Activated naive CD4-positive, alpha-beta T cell treated with anti-CD3 and anti-CD28 coated beads, Interleukin-2, amount 10 ng/mL, durations not matched to agents 7 days and 5 days (primary cell): ENCODE data around the gene TLR3.
"Not testable (repeated sequence)": the region's sequence is repeated elsewhere in the genome, so short reads cannot be mapped to it uniquely, and the experiment has no call there.

ENCODE experiments used
- CTCF ChIA-PET: fragments of 350-600 bp; sonication (Branson Sonifier 250); formaldehyde crosslinking; loops from one replicate; lab custom pipeline; 2021; ENCODE audit warnings: antibody characterized with exemption; lab: Charles Lee
- DNase-seq: peaks from one replicate; pipeline ENCODE4 v3.0.0-alpha.2; 2020
- H3K27ac Mint-ChIP-seq: one replicate; pipeline ENCODE4 v1.8.0; 2021; ENCODE audit warnings: mild to moderate bottlenecking, moderate library complexity, mixed read lengths
- H3K27me3 Mint-ChIP-seq: one replicate; pipeline ENCODE4 v1.8.0; 2021; ENCODE audit warnings: mild to moderate bottlenecking, mixed read lengths
- H3K36me3 Mint-ChIP-seq: one replicate; pipeline ENCODE4 v1.8.0; 2021; ENCODE audit warnings: mixed read lengths
- H3K4me1 Mint-ChIP-seq: one replicate; pipeline ENCODE4 v1.8.0; 2021; ENCODE audit warnings: mixed read lengths
- H3K4me3 Mint-ChIP-seq: one replicate; pipeline ENCODE4 v1.8.0; 2021; ENCODE audit warnings: mild to moderate bottlenecking, moderate library complexity, mixed read lengths
- H3K9me3 Mint-ChIP-seq: one replicate; pipeline ENCODE4 v1.8.0; 2021; ENCODE audit warnings: mixed read lengths

TLR3 gene

DNA sequence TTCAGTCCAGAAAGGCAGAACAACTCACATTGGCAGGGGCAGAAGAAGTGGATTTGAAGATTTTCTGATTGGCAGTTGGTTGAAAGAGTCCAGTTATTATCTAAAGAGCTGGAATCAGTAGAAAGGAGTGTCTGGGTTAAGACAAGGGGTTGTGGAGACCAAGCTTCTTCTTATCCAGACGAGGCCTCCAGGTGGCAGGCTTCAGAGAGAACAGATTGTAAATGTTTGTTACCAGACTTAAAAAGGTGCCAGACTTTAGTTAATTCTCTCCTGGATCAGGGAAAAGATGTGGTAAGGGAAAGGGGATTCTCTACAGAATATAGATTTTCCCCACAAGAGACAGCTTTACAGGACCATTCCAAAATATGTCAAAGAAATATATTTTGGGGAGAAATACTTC is 36.7 kb upstream of the TLR3 start:
- H3K27me3 Mint-ChIP-seq, result peaks cover 17% of the 10 kb centered on the region
- H3K4me1 Mint-ChIP-seq, result no peaks in the 10 kb centered on the region
- CTCF ChIA-PET, result interaction anchor here (0.6 kb wide), 1 partner anchor 105 kb away, joined by 3 read pairs; no protein-coding TSS in a partner anchor
- no peaks in the 10 kb centered on the region for H3K36me3 Mint-ChIP-seq
- no peak overlapping the region for H3K4me3 Mint-ChIP-seq
- no peak for DNase-seq
- peaks cover 9% of the 10 kb centered on the region for H3K9me3 Mint-ChIP-seq
- H3K27ac Mint-ChIP-seq, result no peak overlapping the region

DNA sequence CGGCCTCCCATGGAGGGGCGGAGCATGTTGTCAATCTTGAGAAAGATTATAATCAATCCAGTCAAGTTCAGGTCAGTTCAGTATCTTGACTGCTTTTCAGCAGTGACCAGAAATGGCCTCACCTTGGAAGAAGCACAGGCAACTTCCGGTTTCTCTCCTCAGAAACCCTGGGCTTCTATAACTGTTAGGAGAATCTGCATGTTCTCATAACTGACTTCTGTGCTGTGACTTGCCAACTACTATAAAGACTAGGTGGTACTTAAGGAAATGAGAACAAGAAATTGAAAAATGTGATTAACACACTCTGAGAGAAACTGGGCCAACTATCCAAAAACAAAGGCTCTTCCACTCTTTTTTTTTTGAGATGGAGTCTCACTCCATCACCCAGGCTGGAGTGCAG is 35.9 kb upstream of the TLR3 start:
- Mint-ChIP-seq H3K36me3 (no peaks in the 10 kb centered on the region), H3K4me1 (no peaks in the 10 kb centered on the region)

DNA sequence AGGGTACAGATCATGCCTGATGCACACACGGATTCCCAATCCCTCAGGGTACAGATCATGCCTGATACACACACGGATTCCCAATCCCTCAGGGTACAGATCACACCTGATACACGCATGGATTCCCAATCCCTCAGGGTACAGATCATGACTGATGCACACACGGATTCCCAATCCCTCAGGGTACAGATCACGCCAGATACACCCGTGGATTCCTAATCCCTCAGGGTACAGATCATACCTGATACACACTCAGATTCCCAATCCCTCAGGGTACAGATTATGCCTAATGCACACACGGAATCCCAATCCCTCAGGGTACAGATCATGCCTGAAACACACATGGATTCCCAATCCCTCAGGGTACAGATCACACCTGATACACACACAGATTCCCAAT is 34.3 kb upstream of the TLR3 start:
- H3K4me3 Mint-ChIP-seq, H3K27ac Mint-ChIP-seq, CTCF ChIA-PET, DNase-seq, H3K4me1 Mint-ChIP-seq, H3K36me3 Mint-ChIP-seq, H3K9me3 Mint-ChIP-seq: not testable (repeated sequence)
- peaks cover 23% of the 10 kb centered on the region for H3K27me3 Mint-ChIP-seq

More for the DNA sequence above, 35.9 kb upstream of the TLR3 start:
- H3K27me3 Mint-ChIP-seq, result peaks cover 25% of the 10 kb centered on the region
- DNase-seq, result no peak
- H3K9me3 Mint-ChIP-seq, result peaks cover 9% of the 10 kb centered on the region
- CTCF ChIA-PET, result no interaction called here
- no peak overlapping the region for H3K27ac Mint-ChIP-seq
- no peak overlapping the region for H3K4me3 Mint-ChIP-seq

DNA sequence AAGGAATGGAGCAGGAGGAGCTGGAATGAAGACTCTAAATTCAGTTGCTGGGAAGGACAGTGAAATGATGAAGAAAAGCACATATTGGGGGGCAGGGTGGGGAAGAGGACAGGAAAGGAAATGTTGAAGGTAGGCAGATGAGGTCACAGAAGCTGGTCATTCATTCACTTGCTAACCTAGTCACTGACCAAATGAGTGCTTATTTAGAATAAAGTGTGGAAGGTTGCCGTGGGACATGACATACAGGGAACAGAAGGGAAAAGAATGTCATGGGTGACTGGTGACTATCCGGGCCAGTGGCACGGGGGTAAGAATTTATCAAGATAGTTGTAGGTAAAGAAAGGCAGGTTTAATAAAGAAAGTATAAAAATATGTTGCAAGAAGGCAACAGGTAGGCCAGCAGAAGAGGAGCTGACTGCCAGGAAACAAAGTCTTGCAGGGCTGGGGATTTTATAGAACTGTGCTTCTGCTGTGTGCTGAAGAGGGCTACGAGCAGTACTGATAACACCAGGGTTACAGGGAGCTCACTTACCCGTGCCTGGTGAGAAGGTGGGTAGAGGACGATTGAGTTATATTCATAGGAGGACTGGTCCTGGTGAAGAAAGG is 31.9 kb upstream of the TLR3 start:
- Mint-ChIP-seq H3K27me3 (peaks cover 18% of the 10 kb centered on the region), H3K4me1 (no peaks in the 10 kb centered on the region), H3K36me3 (no peaks in the 10 kb centered on the region), H3K27ac (no peak overlapping the region), H3K4me3 (no peak overlapping the region), H3K9me3 (peaks cover 9% of the 10 kb centered on the region)
- CTCF ChIA-PET, result interaction anchor here (0.7 to 2.5 kb wide), 13 partner anchors 10 to 997 kb away, joined by 3 to 21 read pairs (median 4); no protein-coding TSS in a partner anchor
- no peak for DNase-seq

DNA sequence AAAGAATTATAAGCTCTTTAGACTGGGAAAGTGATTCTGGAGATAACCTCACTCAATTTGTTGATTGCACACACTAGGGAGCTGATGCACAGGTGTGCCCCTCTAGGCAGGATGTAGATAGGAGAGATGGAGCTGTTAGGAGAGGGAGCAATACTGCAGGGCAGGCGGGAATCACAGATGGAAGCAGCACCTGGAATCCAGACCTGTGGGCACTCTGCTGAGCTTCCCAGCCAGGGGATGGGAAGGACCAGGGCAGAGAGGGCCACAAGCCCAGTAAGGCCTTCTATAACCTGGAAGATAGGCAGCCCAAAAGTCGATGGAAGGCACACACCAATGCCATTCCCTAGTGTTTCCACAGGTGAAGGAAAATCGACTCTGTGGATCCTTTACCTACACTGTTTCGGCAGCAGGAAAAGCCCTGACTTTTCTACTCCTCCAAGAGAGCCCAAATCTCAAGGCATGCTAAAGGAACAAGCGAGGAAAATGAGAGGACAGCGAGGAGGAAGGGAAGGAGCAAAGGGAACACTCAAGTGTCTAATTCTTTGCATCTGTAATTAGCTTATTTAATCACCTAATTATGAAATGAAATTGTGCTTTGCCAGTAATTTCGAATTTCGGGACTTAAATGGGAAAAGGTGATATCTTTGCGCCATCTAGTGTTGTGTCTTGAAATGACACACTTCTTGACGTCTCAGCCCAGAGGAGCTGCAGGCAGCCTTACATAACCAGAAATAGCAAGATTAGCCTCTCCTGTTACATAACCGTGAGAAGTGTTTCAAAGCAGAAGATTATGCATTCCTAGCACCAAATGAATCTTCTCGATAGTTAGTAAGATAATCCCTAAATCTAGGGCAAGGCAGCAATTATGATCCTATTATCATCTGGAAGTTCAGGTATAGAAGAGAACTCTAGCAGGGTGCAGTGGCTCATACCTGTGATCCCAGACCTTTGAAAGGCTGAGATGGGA is 31.0 kb upstream of the TLR3 start:
- DNase-seq, result peak; percentile 37
- Mint-ChIP-seq H3K27ac (no peak overlapping the region), H3K4me1 (no peaks in the 10 kb centered on the region), H3K9me3 (peaks cover 9% of the 10 kb centered on the region), H3K36me3 (no peaks in the 10 kb centered on the region), H3K27me3 (peaks cover 18% of the 10 kb centered on the region), H3K4me3 (no peak overlapping the region)
- CTCF ChIA-PET, result interaction anchor here (0.6 to 2.5 kb wide), 18 partner anchors 11 to 998 kb away, joined by 3 to 21 read pairs (median 3); partner anchors contain the start of gene TLR3

DNA sequence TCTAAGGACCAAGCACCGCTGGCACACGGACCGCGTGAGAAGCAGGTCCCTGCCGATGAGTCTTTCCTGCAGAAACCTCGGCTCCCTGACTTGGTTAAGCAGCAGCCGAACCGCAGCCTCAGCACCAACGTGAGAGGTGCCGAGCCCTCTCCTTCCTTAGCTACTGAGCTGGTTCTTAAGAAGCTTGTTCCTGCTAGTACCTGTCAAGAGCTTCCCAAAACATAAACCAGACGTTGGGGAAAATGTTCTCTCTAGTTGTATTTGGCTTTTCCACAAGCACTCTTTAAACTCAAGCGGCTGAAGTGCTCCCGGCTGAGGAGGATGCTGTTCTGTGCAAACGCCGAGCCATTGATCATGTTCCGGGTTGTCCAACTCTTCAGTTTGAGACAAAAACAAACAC is 29.3 kb upstream of the TLR3 start:
- no peak for DNase-seq
- Mint-ChIP-seq H3K4me1 (no peaks in the 10 kb centered on the region), H3K4me3 (no peak overlapping the region), H3K27ac (no peak overlapping the region), H3K9me3 (peaks cover 5% of the 10 kb centered on the region), H3K27me3 (peaks cover 18% of the 10 kb centered on the region), H3K36me3 (no peaks in the 10 kb centered on the region)
- CTCF ChIA-PET, result interaction anchor here (1.4 to 2.5 kb wide), 4 partner anchors 20 to 442 kb away, joined by 3 to 9 read pairs (median 6); no protein-coding TSS in a partner anchor

- DNase-seq, result no peak
- Mint-ChIP-seq H3K9me3 (no peaks in the 10 kb centered on the region), H3K27ac (no peak overlapping the region), H3K4me3 (no peak overlapping the region), H3K4me1 (no peaks in the 10 kb centered on the region), H3K27me3 (peaks cover 18% of the 10 kb centered on the region), H3K36me3 (no peaks in the 10 kb centered on the region)
- CTCF ChIA-PET, result interaction anchor here (1.4 to 1.5 kb wide), 3 partner anchors 20 to 443 kb away, joined by 3 to 9 read pairs (median 3); no protein-coding TSS in a partner anchor
Measured at GRCh38 chr4:186040316-186040715, 28.6 kb upstream of the TLR3 start.

DNA sequence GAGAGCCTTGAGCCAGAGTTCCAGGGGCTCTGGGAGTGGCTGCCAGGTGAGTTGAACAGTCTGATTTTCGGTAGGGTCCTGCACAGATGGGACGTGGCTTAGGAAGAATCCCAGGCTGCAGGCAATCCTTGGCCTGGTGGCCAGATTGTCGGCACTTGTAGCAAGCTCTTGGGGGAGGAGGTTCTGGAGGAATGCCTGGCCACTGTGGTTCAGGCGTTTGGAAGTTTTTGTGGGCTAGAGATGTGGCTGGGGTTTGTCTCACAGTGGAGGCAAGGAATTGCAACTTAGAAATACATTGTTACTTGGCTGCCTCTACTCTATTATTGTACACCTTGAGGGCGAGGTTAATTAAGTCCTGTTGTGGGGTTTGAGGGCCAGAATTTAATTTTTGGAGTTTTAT is 21.5 kb upstream of the TLR3 start:
- H3K27ac Mint-ChIP-seq, H3K4me1 Mint-ChIP-seq, H3K9me3 Mint-ChIP-seq, H3K4me3 Mint-ChIP-seq, H3K36me3 Mint-ChIP-seq, CTCF ChIA-PET, H3K27me3 Mint-ChIP-seq, DNase-seq: not testable (repeated sequence)

GRCh38 chr4:186050135-186050534 is 18.8 kb upstream of the TLR3 start:
- not testable (repeated sequence) for H3K27ac Mint-ChIP-seq

GRCh38 chr4:186051096-186051495 is 17.9 kb upstream of the TLR3 start:
- no peaks in the 10 kb centered on the region for H3K4me1 Mint-ChIP-seq
- H3K36me3 Mint-ChIP-seq, result no peaks in the 10 kb centered on the region
- no peaks in the 10 kb centered on the region for H3K27me3 Mint-ChIP-seq
- DNase-seq, result no peak
- CTCF ChIA-PET, result no interaction called here
- no peak overlapping the region for H3K4me3 Mint-ChIP-seq
- no peaks in the 10 kb centered on the region for H3K9me3 Mint-ChIP-seq
- no peak overlapping the region for H3K27ac Mint-ChIP-seq

More at GRCh38 chr4:186050135-186050534, 18.8 kb upstream of the TLR3 start:
- H3K36me3 Mint-ChIP-seq, DNase-seq, H3K27me3 Mint-ChIP-seq, CTCF ChIA-PET, H3K4me3 Mint-ChIP-seq, H3K4me1 Mint-ChIP-seq, H3K9me3 Mint-ChIP-seq: not testable (repeated sequence)

GRCh38 chr4:186058253-186058979 is 10.5 kb upstream of the TLR3 start:
- CTCF ChIA-PET, result interaction anchor here (1.2 to 1.4 kb wide), 3 partner anchors 20 to 228 kb away, joined by 3 read pairs; no protein-coding TSS in a partner anchor
- H3K4me3 Mint-ChIP-seq, result no peak overlapping the region
- no peak overlapping the region for H3K27ac Mint-ChIP-seq
- no peak for DNase-seq
- H3K4me1 Mint-ChIP-seq, result peaks cover 6% of the 10 kb centered on the region
- peaks cover 12% of the 10 kb centered on the region for H3K27me3 Mint-ChIP-seq
- H3K36me3 Mint-ChIP-seq, result peaks cover 2% of the 10 kb centered on the region
- peaks cover 3% of the 10 kb centered on the region for H3K9me3 Mint-ChIP-seq

- peaks cover 3% of the 10 kb centered on the region for H3K9me3 Mint-ChIP-seq
- H3K36me3 Mint-ChIP-seq, result peaks cover 2% of the 10 kb centered on the region
- peaks cover 6% of the 10 kb centered on the region for H3K4me1 Mint-ChIP-seq
- no peak overlapping the region for H3K27ac Mint-ChIP-seq
- no peak for DNase-seq
- H3K4me3 Mint-ChIP-seq, result no peak overlapping the region
- CTCF ChIA-PET, result interaction anchor here (1.2 to 1.4 kb wide), 3 partner anchors 20 to 229 kb away, joined by 3 read pairs; no protein-coding TSS in a partner anchor
- H3K27me3 Mint-ChIP-seq, result peaks cover 12% of the 10 kb centered on the region
Measured at GRCh38 chr4:186058980-186059316, 10.0 kb upstream of the TLR3 start.

- peaks cover 3% of the 10 kb centered on the region for H3K9me3 Mint-ChIP-seq
- H3K27ac Mint-ChIP-seq, result no peak overlapping the region
- peaks cover 14% of the 10 kb centered on the region for H3K27me3 Mint-ChIP-seq
- H3K4me3 Mint-ChIP-seq, result no peak overlapping the region
- H3K36me3 Mint-ChIP-seq, result peaks cover 2% of the 10 kb centered on the region
- CTCF ChIA-PET, result no interaction called here
- DNase-seq, result no peak
- peaks cover 6% of the 10 kb centered on the region for H3K4me1 Mint-ChIP-seq
Measured at GRCh38 chr4:186061921-186062320, 7.0 kb upstream of the TLR3 start.
